ENCODE measurements around the gene RAD51B. TPM values are rescaled to one million over a fixed set of nuclear protein-coding genes. Genes with fewer than 3 reads are reported as not detected.

Gene RAD51B
- total RNA-seq, 1 experiment from 2014 or later = 20.0 TPM

- ATAC-seq = no peak
- POLR2A ChIA-PET = interaction anchor here (0.9 kb wide), 1 partner anchor 14 kb away, joined by 3 read pairs; no protein-coding TSS in a partner anchor
- BruUV-seq (replicated peaks) = no TSS peak
- Histone ChIP-seq H3K4me3 (replicated peaks in 1 of 2; ENCODE audit: low read depth in 1 of 2, low read length in 2 of 2) (no peak overlapping the region), H3K36me3 (ENCODE audit: control insufficient read depth in 1 of 2, insufficient read depth in 2 of 2, low read length in 2 of 2) (no peaks in the 10 kb centered on the region), H3K9me3 (ENCODE audit: control insufficient read depth in 1 of 2, insufficient read depth in 1 of 2, low read depth in 1 of 2, low read length in 2 of 2) (no peaks in the 10 kb centered on the region), H3K79me2 (ENCODE audit: insufficient read depth, low read length) (no peaks in the 10 kb centered on the region), H3K4me1 (ENCODE audit: control insufficient read depth in 1 of 2, insufficient read depth in 2 of 2, low read length in 2 of 2) (peaks cover 9 to 16% of the 10 kb centered on the region in 2 experiments; a peak in 2 of 4 replicates), H3K27me3 (ENCODE audit: insufficient read depth, low read length) (no peaks in the 10 kb centered on the region), H2AFZ (ENCODE audit: low read depth, low read length, poor library complexity, severe bottlenecking) (no peak overlapping the region), H4K20me1 (ENCODE audit: insufficient read depth) (no peaks in the 10 kb centered on the region), H3K9ac (ENCODE audit: low read length) (no peak overlapping the region), H3K9me2 (ENCODE audit: insufficient read depth) (no peaks in the 10 kb centered on the region), H3K27ac (ENCODE audit: low read depth, low read length) (no peak overlapping the region), H3K4me2 (ENCODE audit: low read length) (no peak overlapping the region)
- RAD21 ChIA-PET (ENCODE audit: low non-redundant PET in 1 of 2, low total read pairs in 2 of 2, uncharacterized antibody in 2 of 2, unreplicated experiment in 2 of 2) = no interaction called here
- CTCF ChIA-PET = no interaction called here
- no peak for TF ChIP-seq ZNF274 (IDR thresholded peaks at IDR 0.05; ENCODE audit: low read depth, low read length)
- TF ChIP-seq ZBTB33 (IDR thresholded peaks at IDR 0.05; ENCODE audit: extremely low read depth, insufficient replicate concordance, low read length) = no peak
- no peak for TF ChIP-seq SRF (IDR thresholded peaks at IDR 0.05; ENCODE audit: low read depth)
- TF ChIP-seq CEBPB (IDR thresholded peaks at IDR 0.05; ENCODE audit: low read depth) = no peak
- no peak for DNase-seq (ENCODE audit: low read depth, low spot score)
- intact Hi-C loops (cut with micrococcal nuclease) = no loop called here
Measured at GRCh38 chr14:68651652-68652432, 832.3 kb downstream of the RAD51B start.

DNA sequence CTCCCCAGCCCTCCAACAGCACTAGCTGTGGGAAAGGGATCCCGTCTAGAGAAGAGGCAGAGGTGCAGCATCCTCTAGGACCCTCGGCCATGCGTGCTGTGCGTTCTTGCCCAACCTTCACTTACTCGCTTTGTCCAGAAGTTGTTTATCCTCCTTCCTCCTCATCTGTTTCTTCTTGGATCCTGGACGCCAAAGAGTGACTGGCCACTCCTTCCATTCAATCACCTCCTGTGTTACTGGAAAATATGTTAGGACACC is 832.8 kb downstream of the RAD51B start:
- H4K20me1 ChIP-seq (ENCODE audit: insufficient read depth) = no peaks in the 10 kb centered on the region
- intact Hi-C loops (cut with micrococcal nuclease) = no loop called here
- H3K9me2 ChIP-seq (ENCODE audit: insufficient read depth) = no peaks in the 10 kb centered on the region
- H3K36me3 ChIP-seq (ENCODE audit: control insufficient read depth in 1 of 2, insufficient read depth in 2 of 2, low read length in 2 of 2) = no peaks in the 10 kb centered on the region
- peaks cover 9 to 16% of the 10 kb centered on the region in 2 experiments; a peak in 2 of 4 replicates for H3K4me1 ChIP-seq (ENCODE audit: control insufficient read depth in 1 of 2, insufficient read depth in 2 of 2, low read length in 2 of 2)
- H3K27ac ChIP-seq (ENCODE audit: low read depth, low read length) = no peak overlapping the region
- no peaks in the 10 kb centered on the region for H3K79me2 ChIP-seq (ENCODE audit: insufficient read depth, low read length)
- H3K27me3 ChIP-seq (ENCODE audit: insufficient read depth, low read length) = no peaks in the 10 kb centered on the region
- ChIA-PET RAD21 (ENCODE audit: low non-redundant PET in 1 of 2, low total read pairs in 2 of 2, uncharacterized antibody in 2 of 2, unreplicated experiment in 2 of 2) (no interaction called here), CTCF (no interaction called here), POLR2A (no interaction called here)
- H3K4me2 ChIP-seq (ENCODE audit: low read length) = no peak overlapping the region
- H3K9ac ChIP-seq (ENCODE audit: low read length) = no peak overlapping the region
- H2AFZ ChIP-seq (ENCODE audit: low read depth, low read length, poor library complexity, severe bottlenecking) = no peak overlapping the region
- H3K4me3 ChIP-seq (replicated peaks in 1 of 2; ENCODE audit: low read depth in 1 of 2, low read length in 2 of 2) = no peak overlapping the region
- DNase-seq (ENCODE audit: low read depth, low spot score) (no peak), ATAC-seq (no peak)
- no peaks in the 10 kb centered on the region for H3K9me3 ChIP-seq (ENCODE audit: control insufficient read depth in 1 of 2, insufficient read depth in 1 of 2, low read depth in 1 of 2, low read length in 2 of 2)
- BruUV-seq (replicated peaks) = no TSS peak
- TF ChIP-seq EZH2 (IDR thresholded peaks at IDR 0.05) (no peak), FOSL1 (IDR thresholded peaks at IDR 0.05; ENCODE audit: low read depth) (no peak), CEBPB (IDR thresholded peaks at IDR 0.05; ENCODE audit: low read depth) (no peak), ZBTB33 (IDR thresholded peaks at IDR 0.05; ENCODE audit: extremely low read depth, insufficient replicate concordance, low read length) (no peak), SRF (IDR thresholded peaks at IDR 0.05; ENCODE audit: low read depth) (no peak), RAD21 (IDR thresholded peaks at IDR 0.05; ENCODE audit: low read depth) (no peak), ZNF274 (IDR thresholded peaks at IDR 0.05; ENCODE audit: low read depth, low read length) (no peak), POLR2A (IDR thresholded peaks at IDR 0.05; ENCODE audit: borderline replicate concordance, extremely low read depth, insufficient read depth, insufficient read length) (no peak), ELF1 (IDR thresholded peaks at IDR 0.05; ENCODE audit: borderline replicate concordance, low read depth) (no peak), MAX (IDR thresholded peaks at IDR 0.05) (no peak), REST (IDR thresholded peaks at IDR 0.05; ENCODE audit: low read depth) (no peak)

Measured in HCT116 (cell line).